Inferior parietal cortex (tissue), 1 donor: ENCODE data around the gene CERT1.

Experiments used
- DNase-seq: peaks from one replicate; pipeline ENCODE4 v3.0.0-alpha.2; 2016; ENCODE audit errors: extremely low spot score

The CERT1 gene

DNA sequence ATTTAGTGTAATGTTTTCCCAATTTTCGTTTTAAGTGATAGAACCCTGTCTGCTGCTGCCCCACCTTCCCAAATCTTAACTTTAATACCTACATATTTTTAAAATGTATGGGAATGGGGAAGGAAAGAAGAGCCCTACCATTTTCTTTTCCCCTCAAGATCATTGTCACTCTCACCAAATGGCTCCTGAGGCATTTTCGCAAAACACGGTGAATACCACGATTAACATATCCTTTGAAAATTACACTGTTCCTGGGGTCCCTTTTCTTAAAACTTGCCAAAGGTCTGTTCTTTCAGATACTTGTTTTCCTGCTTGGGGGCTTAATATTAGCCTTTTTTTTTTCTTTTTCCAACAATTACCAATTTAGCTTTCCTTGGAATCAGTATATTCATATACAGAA lies 36.1 kb downstream of the CERT1 start:
- DNase-seq = no peak

DNA sequence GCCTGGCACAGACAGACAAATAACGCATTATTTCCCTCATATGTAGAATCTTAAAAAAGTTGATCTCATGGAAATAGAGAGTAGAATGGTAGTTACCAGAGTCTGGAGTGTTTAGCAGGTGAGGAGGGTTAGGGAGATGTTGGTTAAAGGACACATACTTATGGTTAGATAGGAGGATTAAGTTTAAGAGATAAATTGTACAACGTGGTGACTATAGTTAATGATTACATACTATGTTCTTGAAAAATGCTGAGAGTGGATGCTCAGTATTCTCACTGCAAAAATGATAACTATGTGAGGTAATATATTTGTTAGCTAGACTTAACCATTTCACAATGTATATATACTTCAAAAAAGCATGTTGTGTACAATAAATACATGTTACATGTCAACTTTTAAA lies 38.0 kb downstream of the CERT1 start:
- no peak for DNase-seq

DNA sequence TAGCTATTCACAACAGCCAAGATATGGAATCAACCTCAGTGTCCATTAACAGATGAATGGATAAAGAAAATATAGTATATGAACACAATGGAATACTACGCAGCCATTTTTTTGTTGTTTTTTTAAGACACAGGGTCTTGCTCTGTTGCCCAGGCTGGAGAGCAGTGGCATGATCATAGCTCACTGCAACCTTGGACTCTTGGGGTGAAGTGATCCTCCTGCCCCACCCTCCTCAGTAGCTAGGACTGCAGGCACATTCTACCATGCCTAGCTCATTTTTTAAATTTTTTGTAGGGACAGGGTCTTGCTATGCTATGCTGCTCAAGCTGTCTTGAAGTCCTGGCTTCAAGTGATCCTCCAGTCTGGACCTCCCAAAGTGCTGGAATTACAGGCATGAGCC lies 38.5 kb downstream of the CERT1 start:
- DNase-seq = no peak

DNA sequence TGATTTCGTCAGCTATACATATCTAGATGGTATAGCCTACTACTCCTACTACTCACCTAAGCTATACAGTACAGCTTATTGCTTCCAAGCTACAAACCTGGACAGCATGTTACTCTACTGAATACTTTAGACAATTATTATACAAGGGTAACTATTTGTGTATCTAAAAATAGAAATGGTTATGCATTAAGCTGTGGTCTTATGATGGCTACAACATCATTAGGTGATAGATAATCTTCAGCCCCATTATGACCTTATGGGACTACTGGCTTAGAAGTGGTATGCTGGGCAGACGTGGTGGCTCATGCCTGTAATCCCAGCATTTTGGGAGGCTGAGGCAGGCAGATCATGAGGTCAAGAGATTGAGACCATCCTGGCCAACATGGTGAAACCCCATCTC lies 40.2 kb downstream of the CERT1 start:
- no peak for DNase-seq

DNA sequence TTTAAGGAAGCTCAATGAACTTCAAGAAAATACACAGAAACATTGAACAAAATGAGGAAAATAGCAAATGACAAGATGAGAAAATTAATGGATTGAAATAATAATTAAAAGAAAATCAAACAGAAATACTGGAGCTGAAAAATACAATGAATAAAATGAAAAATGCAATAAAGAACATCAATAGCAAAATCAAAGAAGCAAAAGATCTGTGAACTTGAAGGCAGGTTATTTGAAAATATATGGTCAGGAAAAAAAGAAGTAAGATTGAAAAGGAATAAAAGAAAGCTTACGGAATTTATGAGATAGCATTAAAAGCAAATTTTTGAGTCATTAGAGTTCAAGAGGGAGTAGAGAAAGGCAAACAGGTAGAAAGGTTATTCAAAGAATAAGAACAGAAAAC lies 42.4 kb downstream of the CERT1 start:
- DNase-seq = no peak

DNA sequence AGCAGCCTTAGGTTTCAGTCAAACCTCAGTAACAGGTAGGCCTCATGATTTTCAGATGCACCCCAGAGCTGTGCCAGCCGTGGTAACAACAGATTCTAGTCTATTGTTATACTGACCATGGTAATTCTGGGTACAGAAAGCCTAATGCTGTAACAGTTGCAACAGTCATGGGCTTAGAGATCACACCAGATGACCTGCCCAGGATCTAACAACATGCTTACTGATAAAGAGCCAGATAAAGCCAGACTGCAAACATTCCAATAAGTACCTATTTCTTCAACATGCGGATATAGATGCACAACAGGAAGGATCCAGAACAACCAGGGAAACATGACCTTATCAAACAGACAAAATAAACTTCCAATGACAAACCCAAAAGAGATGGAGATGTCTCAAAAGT lies 42.8 kb downstream of the CERT1 start:
- DNase-seq = no peak

DNA sequence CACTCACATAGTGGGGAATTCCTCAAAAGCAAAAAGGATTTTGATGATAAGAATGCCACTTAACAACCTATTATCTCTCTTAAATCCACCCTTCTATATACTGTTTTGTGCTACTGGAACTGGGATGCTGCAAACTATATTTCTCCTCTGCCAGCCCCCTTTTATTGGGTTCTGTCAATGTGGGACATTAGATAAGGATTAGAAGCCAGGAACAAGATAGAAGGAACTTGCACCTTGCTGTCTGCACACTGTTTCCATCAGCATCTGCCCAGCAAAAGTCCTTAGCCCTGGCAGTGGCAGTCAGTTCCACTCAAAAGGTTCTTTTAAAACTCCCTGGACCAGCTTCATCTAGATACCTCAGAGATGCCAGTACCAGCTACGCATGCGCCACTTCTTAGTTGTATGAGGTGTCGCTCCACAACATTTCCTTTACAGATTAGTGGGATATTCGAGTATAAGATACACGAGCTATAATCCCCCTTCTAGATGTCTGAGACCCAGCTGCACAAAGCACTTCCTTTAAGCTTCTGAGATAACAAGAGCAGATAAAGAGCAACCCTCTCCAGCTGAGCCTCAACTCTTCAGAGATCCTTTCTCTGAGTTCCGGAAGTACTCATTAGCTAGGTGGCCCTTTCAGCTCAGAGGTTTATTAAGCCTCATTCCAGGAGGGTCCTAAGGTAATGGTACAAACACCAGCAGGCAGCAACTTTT lies 45.3 kb downstream of the CERT1 start:
- DNase-seq = no peak

DNA sequence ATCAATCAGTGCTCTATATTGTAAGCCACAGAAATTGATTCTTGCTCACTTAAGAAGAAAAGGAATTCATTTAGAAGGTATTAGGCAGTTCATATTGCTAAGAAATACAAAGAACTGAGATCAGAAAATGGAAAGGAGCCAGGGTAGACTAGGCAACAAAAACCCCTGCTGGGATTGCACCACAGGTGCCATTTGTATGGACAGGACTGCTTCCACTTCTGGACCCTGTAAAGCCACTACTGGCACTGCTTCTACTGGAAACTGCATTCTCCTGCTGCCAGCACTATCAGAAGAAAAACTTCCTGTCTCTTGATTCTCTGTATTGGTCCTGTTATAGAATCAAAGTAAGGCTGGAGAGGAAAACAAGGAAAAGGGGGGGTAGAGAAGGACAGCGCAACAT lies 45.9 kb downstream of the CERT1 start:
- no peak for DNase-seq

DNA sequence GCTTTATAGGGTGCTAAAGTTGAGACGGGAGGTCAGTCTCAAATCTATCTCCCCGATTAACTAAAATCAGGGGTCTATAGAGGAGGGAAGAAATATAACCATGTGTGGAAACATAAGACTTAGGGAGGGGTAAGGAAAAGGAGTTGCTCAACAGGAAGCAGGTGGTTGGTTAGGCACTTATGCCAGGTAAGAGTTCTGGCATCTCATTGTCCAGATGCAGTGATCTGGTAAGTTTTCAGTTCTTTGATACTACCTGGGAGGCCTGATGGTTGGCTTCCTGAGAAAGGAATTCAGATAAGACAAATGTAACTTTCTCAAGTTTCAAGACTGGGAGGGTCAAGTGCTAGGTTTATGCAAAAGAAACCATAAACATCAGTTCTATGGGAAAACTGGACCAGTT lies 47.7 kb downstream of the CERT1 start:
- no peak for DNase-seq

DNA sequence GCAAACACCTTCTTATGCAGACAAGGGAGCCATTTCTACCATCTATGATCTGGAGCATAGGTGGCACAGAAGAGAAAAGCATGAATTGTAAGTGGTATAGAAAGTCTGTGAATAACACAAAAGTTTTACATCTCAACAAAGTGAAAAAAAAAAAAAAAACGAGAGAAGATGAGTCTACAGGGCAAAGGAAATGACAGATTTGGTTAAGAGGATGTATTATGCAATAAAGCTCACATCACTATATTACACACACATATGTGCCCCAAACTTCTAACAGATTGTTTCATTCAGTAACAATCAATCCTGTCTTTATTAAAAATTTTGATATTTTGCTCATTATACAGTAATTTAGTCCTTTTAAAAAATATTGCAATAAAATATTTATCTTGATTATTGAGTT lies 49.8 kb downstream of the CERT1 start:
- DNase-seq = no peak

DNA sequence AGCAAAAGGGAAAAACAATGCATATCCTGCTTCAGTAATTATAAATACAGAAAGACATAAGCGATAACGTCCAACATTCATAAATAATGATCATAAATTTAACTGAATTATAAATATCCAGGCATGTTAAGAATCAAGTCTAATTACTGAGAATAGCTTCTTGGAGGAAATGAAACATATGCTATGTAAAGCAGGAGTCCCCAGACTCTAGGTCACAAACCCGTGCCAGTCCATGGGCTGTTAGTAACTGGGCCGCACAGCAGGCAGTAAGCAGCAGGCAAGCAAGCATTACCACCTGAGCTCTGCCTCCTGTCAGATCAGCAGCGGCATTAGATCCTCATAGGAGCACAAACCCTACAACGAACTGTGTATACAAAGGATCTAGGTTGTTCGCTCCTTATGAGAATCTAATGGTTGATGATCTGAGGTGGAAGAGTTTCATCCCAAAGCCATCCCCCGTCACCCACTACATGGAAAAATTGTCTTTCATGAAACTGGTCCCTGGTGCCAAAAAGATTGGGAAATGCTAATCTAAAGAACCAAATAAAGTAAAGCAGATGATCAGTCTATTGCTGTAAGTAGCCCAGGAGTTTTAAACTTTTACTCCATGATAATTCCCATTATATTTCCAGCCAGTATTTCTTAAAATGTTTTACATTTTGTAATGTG lies 50.4 kb downstream of the CERT1 start:
- DNase-seq = no peak

DNA sequence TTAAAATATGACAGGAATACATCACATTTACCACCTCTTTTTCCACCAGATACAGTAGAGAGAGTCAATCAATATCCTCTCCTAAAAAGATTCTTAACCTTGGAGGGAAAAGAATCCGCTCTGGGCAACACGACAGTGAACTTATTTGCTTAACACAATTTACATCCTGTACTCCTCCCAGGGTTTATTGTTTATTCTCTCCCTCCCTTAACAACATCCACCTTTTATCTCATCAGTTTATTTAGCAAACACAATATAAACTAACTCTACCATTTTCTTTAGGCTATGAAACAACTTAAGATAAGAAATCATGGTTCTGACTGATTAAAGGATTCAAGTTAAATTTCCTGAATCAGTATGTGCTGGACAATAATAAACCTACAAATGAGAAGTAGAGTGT lies 50.9 kb downstream of the CERT1 start:
- no peak for DNase-seq

DNA sequence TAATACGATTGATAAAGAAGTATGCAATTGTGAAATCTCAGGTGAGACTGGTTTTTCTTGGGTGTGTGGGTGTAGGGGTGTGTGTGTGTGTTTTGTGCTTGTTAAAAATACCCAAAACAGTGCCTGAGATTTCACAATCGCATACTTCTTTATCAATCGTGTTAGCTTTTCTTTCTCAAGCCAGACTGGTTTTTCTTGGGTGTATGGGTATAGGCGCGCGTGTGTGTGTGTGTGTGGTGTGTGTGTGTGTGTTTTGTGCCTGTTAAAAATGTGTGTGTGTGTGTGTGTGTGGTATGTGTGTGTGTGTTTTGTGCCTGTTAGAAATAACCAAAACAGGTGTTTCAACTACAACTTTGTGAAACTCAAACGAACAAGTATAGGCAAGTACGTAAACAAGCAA lies 53.7 kb downstream of the CERT1 start:
- no peak for DNase-seq

DNA sequence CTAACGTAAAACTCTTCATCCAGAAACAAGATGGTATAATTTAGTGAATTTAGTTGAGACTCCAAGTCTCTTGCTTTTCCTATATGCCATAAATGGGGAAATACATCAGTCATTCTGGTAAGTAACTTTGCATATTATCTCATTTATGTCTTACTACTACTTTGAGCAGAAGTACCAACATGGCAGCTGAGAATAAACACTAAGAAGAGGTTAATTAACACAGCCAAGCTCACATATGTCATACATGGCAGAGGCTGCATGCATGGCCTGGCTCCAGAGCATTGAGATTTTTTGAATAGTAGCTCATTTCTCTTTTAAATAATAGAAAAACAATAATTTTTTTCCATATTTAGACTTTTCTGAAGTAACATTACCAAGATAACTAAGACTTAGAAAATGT lies 54.3 kb downstream of the CERT1 start:
- DNase-seq = no peak

DNA sequence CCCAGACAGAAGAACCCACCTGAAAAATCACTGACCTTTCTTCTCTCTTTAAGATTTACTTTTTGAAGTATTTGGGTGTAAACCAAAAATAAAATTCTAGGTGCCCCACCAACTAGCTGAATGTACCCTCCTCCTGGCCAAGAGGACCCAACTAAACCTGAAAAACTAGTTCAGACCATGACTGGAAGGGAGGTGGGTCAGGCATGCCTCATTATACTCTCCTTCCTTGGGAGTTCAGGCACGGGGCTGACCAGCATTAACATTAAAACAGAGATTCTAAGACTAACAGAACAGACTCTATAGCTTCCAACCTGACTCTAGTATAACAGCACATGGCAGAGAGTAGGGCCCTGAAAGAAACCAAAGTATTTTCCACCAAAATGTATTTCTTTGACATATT lies 61.4 kb downstream of the CERT1 start:
- no peak for DNase-seq

DNA sequence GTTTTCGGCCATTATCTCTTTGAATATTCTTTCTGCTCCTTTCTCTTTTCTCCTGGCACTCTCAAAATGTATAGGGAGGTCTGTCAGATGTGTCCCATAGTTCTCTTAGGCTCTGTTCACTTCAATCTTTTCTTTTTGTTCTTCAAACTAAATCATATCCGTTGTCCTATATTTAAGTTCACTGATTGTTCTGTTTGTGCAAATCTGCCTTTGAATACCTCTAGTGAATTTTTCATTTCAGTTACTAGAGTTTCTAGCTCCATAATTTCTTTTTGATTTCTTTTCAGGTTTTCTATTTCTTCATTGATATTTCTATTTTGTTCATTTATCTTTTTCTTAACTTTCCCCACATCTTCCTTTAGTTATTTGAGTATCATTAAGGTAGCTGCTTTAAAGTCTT lies 65.4 kb downstream of the CERT1 start:
- no peak for DNase-seq

DNA sequence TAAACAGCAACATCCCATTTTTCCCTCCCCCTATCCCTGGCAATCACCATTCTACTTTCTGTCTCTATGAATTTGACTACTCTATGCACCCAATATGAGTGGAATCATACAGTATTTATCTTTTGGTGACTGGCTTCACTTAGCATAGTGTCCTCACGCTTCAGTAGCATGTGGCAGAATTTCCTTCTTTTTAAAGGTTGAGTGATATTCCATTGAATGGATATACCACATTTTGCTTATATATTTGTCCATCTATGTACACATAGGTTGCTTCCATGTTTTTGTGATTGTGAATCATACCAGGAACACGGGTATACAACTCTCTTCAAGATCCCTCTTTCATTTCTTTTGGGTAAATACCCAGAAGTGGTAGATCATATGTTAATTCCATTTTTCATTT lies 69.9 kb downstream of the CERT1 start:
- no peak for DNase-seq

DNA sequence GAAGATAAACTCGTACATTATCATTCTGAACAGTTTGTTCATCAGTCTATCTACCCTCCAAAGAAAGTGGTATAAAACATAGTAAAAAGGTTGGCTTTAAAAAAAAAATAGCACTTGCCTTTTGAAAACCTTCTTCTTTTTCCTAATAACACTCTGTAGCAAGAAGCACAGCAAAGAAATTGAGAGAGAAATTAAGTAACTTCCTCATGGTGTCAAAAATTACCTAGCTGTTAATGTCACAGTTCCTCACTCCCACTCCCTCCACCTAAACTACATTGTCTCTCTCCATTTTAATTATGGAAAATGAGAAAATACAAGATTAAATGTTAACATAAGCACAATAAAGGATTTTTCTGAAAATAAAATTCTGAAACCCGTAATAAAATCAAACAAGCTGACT lies 72.2 kb downstream of the CERT1 start:
- DNase-seq = no peak

DNA sequence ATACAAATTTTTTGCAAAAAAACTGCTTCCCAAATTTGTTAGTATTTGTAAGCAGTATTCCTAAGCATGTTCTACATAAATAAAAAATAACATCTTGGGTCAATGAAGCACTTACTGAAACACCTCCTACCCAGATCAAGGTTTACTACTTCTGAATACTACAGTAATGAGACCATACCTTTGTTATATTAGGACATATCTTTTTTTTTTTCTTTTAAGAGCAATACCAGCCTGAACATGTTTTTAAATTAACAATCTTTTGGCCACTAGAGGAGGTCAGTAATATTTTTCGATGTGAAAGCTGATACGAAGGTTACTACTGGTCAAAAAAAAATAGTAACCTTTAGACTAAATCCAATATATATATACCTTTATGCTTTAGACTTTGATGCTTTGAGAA lies 72.7 kb downstream of the CERT1 start:
- no peak for DNase-seq

DNA sequence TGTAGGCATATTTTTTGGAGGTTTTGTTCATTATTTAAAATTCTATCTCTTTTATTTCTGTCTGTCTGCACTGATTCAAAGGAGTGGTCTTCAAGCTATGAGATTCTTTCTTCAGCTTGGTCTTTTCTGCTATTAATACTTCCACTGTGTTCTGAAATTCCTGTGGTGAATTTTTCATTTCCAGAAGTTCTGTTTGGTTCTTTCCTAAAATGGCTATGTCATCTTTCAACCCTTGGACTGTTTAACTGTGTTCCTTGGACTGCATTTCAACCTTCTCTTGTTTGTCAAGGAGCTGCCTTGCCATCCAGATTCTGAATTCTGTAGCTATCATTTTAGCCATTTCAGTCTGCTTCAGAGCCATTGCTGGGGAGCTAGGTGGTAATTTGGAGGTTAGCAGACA lies 76.3 kb downstream of the CERT1 start:
- no peak for DNase-seq

DNA sequence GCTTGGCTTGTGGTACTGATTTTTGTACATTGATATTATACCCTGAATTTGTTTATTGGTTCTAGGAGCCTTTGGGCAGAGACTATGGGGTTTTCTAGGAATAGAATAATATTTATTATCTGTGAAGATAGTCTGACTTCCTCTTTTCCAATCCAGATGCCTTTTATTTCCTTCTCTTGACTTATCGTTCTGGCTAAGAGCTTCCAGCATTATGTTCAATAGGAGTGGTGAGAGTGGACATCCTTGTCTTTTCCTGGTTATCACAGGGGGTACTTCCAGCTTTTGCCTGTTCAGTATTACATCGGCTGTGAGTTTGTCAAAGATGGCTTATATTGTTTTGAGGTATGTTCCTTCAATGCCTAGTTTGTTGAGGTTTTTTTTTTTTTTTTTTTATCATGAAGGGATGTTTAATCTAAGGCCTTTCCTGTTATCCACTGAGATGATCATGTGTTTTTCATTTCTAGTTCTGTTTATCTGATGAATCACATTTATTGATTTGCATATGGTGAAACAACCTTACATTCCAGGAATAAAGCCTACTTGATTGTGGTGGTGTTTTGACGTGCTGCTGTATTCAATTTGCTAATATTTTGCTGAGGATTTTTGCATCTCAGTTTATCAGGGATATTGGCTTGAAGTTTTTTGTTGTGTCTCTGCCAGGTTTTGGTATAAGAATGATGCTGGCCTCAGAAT lies 77.5 kb downstream of the CERT1 start:
- no peak for DNase-seq

DNA sequence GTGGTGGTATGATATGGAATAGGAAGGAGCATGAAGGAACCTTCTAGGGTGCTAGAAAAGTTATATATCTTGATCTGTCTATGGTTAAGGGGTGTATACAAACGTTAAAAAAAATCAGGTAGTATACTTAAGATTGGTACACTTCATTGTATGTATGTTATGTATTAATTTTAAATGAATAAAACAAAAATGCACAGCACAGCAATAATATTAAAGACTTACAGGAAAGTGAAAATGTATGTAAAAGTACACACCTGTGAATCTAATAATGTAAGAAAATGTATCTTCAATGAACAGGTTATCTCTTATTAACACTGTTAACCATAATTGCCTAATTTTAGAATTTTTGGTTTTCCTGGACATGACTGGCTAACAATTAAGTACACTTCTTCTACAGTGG lies 97.2 kb downstream of the CERT1 start:
- DNase-seq = no peak
